ENCODE measurements around the gene CARMIL1.
A peak's percentile ranks its signal among the peaks of the same experiment; 100 is the strongest.

CARMIL1 gene

GRCh38 chr6:25301362-25301761 is 22.2 kb downstream of the CARMIL1 start:
- no peak for ATAC-seq
- TF ChIP-seq ESRRG (CRISPR knock-in tag; IDR thresholded peaks at IDR 0.05) (no peak), ZNF565 (CRISPR knock-in tag; conservative IDR thresholded peaks at IDR 0.05; ENCODE audit: low read depth) (no peak), TOX (CRISPR knock-in tag; IDR thresholded peaks at IDR 0.05; ENCODE audit: borderline replicate concordance) (no peak), PPARA (CRISPR knock-in tag; IDR thresholded peaks at IDR 0.05; ENCODE audit: borderline replicate concordance) (no peak), GLIS3 (CRISPR knock-in tag; IDR thresholded peaks at IDR 0.05) (no peak), ZFP3 (CRISPR knock-in tag; IDR thresholded peaks at IDR 0.05) (no peak), SNAI2 (CRISPR knock-in tag; IDR thresholded peaks at IDR 0.05) (no peak), ISL1 (CRISPR knock-in tag; IDR thresholded peaks at IDR 0.05) (no peak), ZNF8 (CRISPR knock-in tag; IDR thresholded peaks at IDR 0.05) (no peak)

GRCh38 chr6:25302151-25302550 is 23.0 kb downstream of the CARMIL1 start:
- no peak for TF ChIP-seq ISL1 (CRISPR knock-in tag; IDR thresholded peaks at IDR 0.05)
- TF ChIP-seq TSHZ2 (CRISPR knock-in tag; IDR thresholded peaks at IDR 0.05), result no peak
- no peak for TF ChIP-seq ARNTL (CRISPR knock-in tag; IDR thresholded peaks at IDR 0.05; ENCODE audit: borderline replicate concordance, low read depth)
- no peak for TF ChIP-seq TOX (CRISPR knock-in tag; IDR thresholded peaks at IDR 0.05; ENCODE audit: borderline replicate concordance)
- TF ChIP-seq POU6F1 (CRISPR knock-in tag; IDR thresholded peaks at IDR 0.05; ENCODE audit: borderline replicate concordance, low read depth), result no peak
- no peak for TF ChIP-seq BACH2 (CRISPR knock-in tag; IDR thresholded peaks at IDR 0.05; ENCODE audit: borderline replicate concordance)
- no peak for TF ChIP-seq ZNF565 (CRISPR knock-in tag; conservative IDR thresholded peaks at IDR 0.05; ENCODE audit: low read depth)
- no peak for TF ChIP-seq GLIS3 (CRISPR knock-in tag; IDR thresholded peaks at IDR 0.05)
- no peak for TF ChIP-seq ESRRG (CRISPR knock-in tag; IDR thresholded peaks at IDR 0.05)
- TF ChIP-seq RARB (CRISPR knock-in tag; IDR thresholded peaks at IDR 0.05), result no peak
- no peak for TF ChIP-seq TCF4 (CRISPR knock-in tag; IDR thresholded peaks at IDR 0.05; ENCODE audit: borderline replicate concordance)
- no peak for TF ChIP-seq ZNF8 (CRISPR knock-in tag; IDR thresholded peaks at IDR 0.05)
- no peak for TF ChIP-seq PPARA (CRISPR knock-in tag; IDR thresholded peaks at IDR 0.05; ENCODE audit: borderline replicate concordance)
- no peak for TF ChIP-seq OSR1 (CRISPR knock-in tag; IDR thresholded peaks at IDR 0.05)
- no peak for TF ChIP-seq PATZ1 (CRISPR knock-in tag; IDR thresholded peaks at IDR 0.05; ENCODE audit: borderline replicate concordance)
- no peak for TF ChIP-seq CREB5 (CRISPR knock-in tag; IDR thresholded peaks at IDR 0.05; ENCODE audit: low read depth)
- no peak for TF ChIP-seq ZFP3 (CRISPR knock-in tag; IDR thresholded peaks at IDR 0.05)
- TF ChIP-seq SNAI2 (CRISPR knock-in tag; IDR thresholded peaks at IDR 0.05), result no peak
- no peak for TF ChIP-seq ZNF70 (CRISPR knock-in tag; IDR thresholded peaks at IDR 0.05)
- peak; percentile 40 for ATAC-seq

GRCh38 chr6:25302677-25303128 is 23.5 kb downstream of the CARMIL1 start:
- ATAC-seq, result peak; percentile 96
- TF ChIP-seq OSR1 (CRISPR knock-in tag; IDR thresholded peaks at IDR 0.05) (no peak), GLIS3 (CRISPR knock-in tag; IDR thresholded peaks at IDR 0.05) (no peak), ISL1 (CRISPR knock-in tag; IDR thresholded peaks at IDR 0.05) (peak; percentile 68)

GRCh38 chr6:25303254-25303653 is 24.1 kb downstream of the CARMIL1 start:
- TF ChIP-seq CSDC2 (CRISPR knock-in tag; IDR thresholded peaks at IDR 0.05) (no peak), RARB (CRISPR knock-in tag; IDR thresholded peaks at IDR 0.05) (no peak), ESRRG (CRISPR knock-in tag; IDR thresholded peaks at IDR 0.05) (no peak), POU6F1 (CRISPR knock-in tag; IDR thresholded peaks at IDR 0.05; ENCODE audit: borderline replicate concordance, low read depth) (no peak), ARNTL (CRISPR knock-in tag; IDR thresholded peaks at IDR 0.05; ENCODE audit: borderline replicate concordance, low read depth) (no peak), PPARA (CRISPR knock-in tag; IDR thresholded peaks at IDR 0.05; ENCODE audit: borderline replicate concordance) (no peak), ZFP3 (CRISPR knock-in tag; IDR thresholded peaks at IDR 0.05) (no peak), GLIS3 (CRISPR knock-in tag; IDR thresholded peaks at IDR 0.05) (no peak), BACH2 (CRISPR knock-in tag; IDR thresholded peaks at IDR 0.05; ENCODE audit: borderline replicate concordance) (no peak), ZNF8 (CRISPR knock-in tag; IDR thresholded peaks at IDR 0.05) (no peak), TCF4 (CRISPR knock-in tag; IDR thresholded peaks at IDR 0.05; ENCODE audit: borderline replicate concordance) (no peak), SNAI2 (CRISPR knock-in tag; IDR thresholded peaks at IDR 0.05) (no peak), ISL1 (CRISPR knock-in tag; IDR thresholded peaks at IDR 0.05) (no peak)
- no peak for ATAC-seq
